Fibroblast of villous mesenchyme (primary cell): Measurements from ENCODE around the gene LPAR1. TPM values are rescaled to one million over a fixed set of nuclear protein-coding genes. Genes with fewer than 3 reads are reported as not detected.

Experiments
- DNase-seq: peaks from one replicate; pipeline ENCODE4 v3.0.0-alpha.2; 2010; ENCODE audit warnings: low read depth
- H3K4me3 ChIP-seq: 2 replicates; pipeline ENCODE4 v1.5.1; 2011; ENCODE audit warnings: low read depth, mild to moderate bottlenecking, low read length
- total RNA-seq: library from RNA; depleted of rRNA; stranded (reverse); fragments of >200 nt; gene quantifications from 2 replicates; pipeline ENCODE4 v1.2.3, GENCODE V29; 2012
- TF ChIP-seq, protein P1 (sequence below): IDR thresholded peaks from 2 replicates; pipeline ENCODE4 v1.5.1; 2012; ENCODE audit warnings: low read depth, mild to moderate bottlenecking, low read length; ENCODE audit not compliant: insufficient read depth

Gene LPAR1
- total RNA-seq, 1 donor: 108 TPM

DNA sequence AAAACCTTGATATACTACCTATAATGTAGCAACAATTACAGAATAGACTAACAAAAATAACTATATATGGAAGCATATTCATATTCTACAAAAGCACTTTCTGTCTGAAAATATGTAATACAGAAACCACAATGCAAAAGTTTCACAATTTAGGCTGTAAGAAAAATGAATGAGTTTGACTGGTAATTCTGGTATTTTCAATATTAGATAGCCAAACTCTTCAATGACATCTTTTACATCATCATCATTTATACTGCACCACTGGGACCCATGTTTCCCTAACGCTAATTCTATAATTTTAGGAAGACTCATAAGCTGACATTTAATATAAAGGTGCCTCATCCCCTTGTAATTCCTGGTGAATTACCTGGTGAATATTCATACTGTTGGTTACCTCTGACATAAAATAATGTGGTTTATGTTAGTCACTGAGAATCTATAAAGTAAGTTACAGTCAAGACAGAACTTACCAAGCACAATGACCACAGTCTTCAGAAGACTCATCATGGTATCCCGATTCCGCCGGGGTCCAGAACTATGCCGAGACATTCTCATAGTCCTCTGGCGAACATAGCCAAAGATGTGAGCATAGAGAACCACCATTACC is 97.2 kb downstream of the LPAR1 start:
- TF ChIP-seq, protein P1, sequence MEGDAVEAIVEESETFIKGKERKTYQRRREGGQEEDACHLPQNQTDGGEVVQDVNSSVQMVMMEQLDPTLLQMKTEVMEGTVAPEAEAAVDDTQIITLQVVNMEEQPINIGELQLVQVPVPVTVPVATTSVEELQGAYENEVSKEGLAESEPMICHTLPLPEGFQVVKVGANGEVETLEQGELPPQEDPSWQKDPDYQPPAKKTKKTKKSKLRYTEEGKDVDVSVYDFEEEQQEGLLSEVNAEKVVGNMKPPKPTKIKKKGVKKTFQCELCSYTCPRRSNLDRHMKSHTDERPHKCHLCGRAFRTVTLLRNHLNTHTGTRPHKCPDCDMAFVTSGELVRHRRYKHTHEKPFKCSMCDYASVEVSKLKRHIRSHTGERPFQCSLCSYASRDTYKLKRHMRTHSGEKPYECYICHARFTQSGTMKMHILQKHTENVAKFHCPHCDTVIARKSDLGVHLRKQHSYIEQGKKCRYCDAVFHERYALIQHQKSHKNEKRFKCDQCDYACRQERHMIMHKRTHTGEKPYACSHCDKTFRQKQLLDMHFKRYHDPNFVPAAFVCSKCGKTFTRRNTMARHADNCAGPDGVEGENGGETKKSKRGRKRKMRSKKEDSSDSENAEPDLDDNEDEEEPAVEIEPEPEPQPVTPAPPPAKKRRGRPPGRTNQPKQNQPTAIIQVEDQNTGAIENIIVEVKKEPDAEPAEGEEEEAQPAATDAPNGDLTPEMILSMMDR: no peak
- no peak overlapping the region for H3K4me3 ChIP-seq
- no peak for DNase-seq

DNA sequence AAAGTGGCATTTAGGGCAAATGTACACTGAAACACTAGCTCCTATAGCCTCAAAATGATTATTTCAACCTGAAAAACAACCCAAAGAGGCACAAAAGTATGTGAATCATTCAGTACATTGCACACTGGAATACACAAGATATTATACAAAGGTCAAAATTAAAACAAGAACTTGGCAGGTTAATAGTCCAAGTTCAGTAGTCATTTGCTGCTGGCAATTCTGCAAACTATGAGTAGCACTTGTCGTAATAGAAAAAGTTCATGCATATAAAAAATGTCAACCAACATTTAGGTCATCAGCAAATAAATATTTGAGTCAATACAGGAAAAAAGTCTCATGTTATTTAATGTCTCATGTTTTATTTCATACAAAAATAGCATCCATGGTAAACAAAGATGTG is 98.7 kb downstream of the LPAR1 start:
- no peak for DNase-seq
- H3K4me3 ChIP-seq: no peak overlapping the region
- TF ChIP-seq, protein P1: no peak

DNA sequence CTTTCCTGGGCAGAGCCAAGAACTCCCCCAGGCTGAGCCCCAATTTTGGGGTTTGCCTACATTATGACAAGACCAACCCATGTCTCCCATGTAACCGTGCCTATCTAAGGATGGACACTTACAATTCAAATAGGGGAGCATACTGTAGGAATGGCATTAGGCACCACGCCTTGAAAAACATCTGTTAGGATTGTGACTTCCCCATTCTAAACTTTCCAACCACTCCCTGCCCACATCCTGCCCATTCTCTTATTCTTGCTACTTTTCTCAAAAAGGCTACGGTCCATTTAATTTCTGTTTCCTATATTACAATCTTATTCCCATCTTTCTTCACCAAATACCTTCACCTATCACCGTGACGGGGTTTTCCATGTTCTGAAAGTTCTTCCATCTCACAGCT is 99.2 kb downstream of the LPAR1 start:
- DNase-seq: no peak
- no peak overlapping the region for H3K4me3 ChIP-seq
- TF ChIP-seq, protein P1: no peak

DNA sequence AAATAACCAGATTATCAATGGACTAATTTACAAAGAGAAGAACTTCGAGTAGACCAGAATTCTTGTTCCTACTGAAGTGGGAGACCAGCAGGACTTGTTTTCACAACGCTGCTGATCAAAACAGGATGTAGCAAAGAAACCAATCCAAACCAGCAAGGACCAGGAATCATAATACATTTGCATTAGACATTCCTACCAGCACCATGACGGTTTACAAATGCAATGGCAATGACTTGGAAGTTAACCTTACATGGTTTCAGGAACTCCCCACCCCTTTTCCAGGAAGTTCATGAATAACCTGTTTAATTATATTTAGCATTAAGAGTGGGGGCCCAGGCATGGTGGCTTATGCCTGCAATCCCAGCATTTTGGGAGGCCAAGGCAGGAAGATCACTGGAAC is 100.0 kb downstream of the LPAR1 start:
- no peak for DNase-seq
- H3K4me3 ChIP-seq: no peak overlapping the region
- TF ChIP-seq, protein P1: no peak

DNA sequence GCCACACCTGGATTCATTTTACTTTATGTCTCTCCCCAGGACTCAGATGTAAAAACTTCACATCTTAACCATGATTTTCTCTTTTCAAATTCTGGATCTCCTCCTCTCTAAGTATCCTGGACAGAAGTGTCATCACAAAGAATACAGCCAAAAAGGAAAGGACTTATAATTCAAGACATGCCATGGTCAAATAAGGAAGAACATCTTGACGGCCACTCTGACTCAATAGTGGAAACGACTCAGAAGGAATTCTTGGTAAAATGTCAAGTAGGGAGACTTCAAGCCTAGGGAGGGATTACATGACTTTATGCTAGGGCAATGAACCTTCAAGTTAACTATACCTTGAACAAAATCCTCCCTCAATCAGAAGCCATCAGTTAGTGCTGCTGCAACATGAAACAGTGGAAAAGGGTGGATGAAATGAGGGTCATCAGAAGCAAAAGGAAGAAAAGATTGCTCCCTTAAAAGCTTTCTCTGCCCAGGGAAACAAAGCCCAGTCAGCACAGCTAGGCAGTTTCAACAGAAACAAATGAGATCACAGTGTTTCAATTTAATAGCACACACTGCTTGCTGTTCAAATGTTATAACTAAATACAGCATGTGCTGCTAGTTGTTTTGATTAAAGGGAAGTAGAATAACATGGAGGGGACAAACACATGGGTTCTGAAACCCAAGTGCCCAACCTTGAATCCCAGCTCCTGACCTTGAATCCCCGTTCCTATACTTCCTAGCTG is 101.4 kb downstream of the LPAR1 start:
- DNase-seq: peak; percentile 63
- TF ChIP-seq, protein P1: no peak
- no peak overlapping the region for H3K4me3 ChIP-seq

DNA sequence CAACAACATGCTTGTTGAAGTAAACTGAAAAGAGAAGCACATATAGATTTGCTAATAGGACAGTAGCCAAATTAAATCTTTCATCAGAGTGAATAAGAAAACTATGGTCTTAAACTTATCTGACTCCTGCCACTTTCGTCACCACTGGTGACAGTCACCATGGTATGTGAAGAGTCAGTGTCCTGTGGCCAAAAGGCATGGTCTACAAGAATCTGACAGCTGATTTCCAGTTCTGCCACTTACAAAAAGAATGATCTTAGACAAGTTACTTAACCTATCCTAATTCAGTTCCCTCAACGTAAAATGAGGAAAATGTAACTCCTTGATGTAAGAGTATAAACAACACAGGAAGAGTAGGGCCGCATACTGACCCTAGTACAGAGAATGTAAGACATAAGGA is 102.0 kb downstream of the LPAR1 start:
- DNase-seq: no peak
- H3K4me3 ChIP-seq: no peak overlapping the region
- TF ChIP-seq, protein P1: no peak
